Measurements from ENCODE around the gene MCRIP2.

GRCh38 chr16:638034-638543 is 3.5 kb upstream of the MCRIP2 start:
- TF ChIP-seq CTCF (IDR thresholded peaks at IDR 0.05) (no peak), POLR2AphosphoS5 (IDR thresholded peaks at IDR 0.05) (no peak), POLR2A (IDR thresholded peaks at IDR 0.05) (no peak), EP300 (IDR thresholded peaks at IDR 0.05) (no peak)

Measured in sigmoid colon (tissue), 4 donors.